GM12865 (cell line): ENCODE data around the gene PAX8.
"Not testable (repeated sequence)": the region's sequence is repeated elsewhere in the genome, so short reads cannot be mapped to it uniquely, and the experiment has no call there.

Experiments used
- DNase-seq: peaks from one replicate; pipeline ENCODE4 v3.0.0; 2010; ENCODE audit warnings: low read depth
- H3K4me3 ChIP-seq: 2 replicates; pipeline ENCODE4 v1.5.1; 2011; ENCODE audit warnings: mild to moderate bottlenecking, low read depth, low read length, control low read depth
- TF ChIP-seq, protein P1 (sequence below): IDR thresholded peaks from 2 replicates; pipeline ENCODE4 v1.5.1; 2011; ENCODE audit warnings: low read length, control low read depth, low read depth, inconsistent platforms; ENCODE audit not compliant: insufficient read depth; ENCODE audit errors: missing control alignments

The PAX8 gene

GRCh38 chr2:113278742-113279139 lies at the start of gene PAX8:
Gene PAX8, minus strand, starts transcription at chr2:113278921. Its CDS starts 527 bp downstream, at chr2:113278394.
- DNase-seq = no peak
- H3K4me3 ChIP-seq = no peak within 1 kb of the TSS
- TF ChIP-seq, protein P1, sequence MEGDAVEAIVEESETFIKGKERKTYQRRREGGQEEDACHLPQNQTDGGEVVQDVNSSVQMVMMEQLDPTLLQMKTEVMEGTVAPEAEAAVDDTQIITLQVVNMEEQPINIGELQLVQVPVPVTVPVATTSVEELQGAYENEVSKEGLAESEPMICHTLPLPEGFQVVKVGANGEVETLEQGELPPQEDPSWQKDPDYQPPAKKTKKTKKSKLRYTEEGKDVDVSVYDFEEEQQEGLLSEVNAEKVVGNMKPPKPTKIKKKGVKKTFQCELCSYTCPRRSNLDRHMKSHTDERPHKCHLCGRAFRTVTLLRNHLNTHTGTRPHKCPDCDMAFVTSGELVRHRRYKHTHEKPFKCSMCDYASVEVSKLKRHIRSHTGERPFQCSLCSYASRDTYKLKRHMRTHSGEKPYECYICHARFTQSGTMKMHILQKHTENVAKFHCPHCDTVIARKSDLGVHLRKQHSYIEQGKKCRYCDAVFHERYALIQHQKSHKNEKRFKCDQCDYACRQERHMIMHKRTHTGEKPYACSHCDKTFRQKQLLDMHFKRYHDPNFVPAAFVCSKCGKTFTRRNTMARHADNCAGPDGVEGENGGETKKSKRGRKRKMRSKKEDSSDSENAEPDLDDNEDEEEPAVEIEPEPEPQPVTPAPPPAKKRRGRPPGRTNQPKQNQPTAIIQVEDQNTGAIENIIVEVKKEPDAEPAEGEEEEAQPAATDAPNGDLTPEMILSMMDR = no peak

DNA sequence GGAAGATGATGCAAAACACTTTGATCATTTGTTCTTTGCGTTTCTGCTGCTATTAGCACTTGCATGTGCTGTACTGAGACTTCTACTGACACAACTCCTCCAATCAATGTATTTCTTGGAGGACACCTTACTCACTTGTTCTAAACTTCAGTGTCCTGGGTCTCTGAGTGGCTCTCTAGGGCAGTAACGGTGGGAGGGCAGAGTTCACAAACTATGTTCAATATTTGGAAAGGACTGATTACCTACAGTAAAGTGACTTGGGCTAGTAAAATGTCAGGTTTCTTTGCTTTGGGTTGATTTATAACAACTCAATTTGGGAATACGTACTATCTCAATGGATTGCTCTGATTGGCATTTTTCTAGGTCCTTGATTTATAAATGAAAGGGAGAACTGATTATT lies 49.3 kb upstream of the PAX8 start:
- TF ChIP-seq, protein P1 = no peak
- H3K4me3 ChIP-seq = no peak overlapping the region
- no peak for DNase-seq

DNA sequence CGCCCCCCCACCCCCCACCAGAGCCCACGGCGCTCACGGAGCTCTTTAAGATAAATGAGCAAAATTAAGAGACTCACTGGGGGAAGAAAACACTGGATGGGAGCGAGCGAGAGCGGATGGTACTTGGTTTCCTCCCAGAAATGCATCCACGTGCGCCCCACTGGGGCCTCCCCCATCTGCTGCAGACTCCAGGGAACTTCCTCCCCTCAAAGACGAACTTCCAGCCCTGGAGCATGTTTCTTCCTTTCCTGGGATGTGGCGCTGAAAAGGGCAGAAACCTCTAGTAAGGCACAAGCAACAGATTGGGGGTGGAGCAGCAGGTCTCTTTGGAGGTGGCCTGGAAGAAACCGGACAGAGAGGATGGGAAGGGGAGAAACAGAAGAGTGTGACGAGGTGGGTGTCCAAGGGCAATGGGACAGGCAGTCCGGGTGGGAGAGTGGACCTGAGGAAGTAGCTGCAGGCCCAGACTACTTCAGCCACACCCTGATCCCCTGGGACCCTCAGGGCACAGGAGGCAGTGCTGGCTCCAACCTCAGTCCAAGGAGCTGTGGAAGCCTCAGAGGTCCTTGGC lies 46.5 kb upstream of the PAX8 start:
- H3K4me3 ChIP-seq, DNase-seq: not testable (repeated sequence)

DNA sequence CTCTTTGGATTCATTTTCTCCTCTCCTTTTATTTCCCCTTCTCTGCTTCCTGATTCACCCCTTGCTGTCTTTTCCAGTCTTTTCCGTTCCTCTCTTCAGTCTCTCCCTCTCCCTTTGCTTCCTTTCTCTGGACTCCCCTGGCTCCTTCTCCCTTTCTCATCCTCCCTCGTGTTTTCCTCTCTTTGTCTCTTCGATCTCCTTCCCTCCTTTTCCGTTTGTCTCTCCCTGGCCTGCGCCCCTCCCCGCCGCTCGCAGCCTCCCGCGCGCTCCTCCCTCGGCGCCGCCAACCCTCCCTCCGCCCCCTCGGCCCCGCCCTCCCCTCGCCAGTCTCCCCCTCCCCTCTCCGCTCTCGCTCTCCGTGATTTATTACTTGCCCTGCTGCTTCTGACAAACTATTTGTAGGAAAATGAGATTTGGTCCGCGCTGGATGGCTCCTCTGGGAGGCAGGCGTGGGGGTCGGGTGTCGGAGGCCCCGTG lies 46.0 kb upstream of the PAX8 start:
- TF ChIP-seq, protein P1 = no peak
- H3K4me3 ChIP-seq = no peak overlapping the region
- DNase-seq = no peak

GRCh38 chr2:113323129-113323528 lies 44.4 kb upstream of the PAX8 start:
- H3K4me3 ChIP-seq, DNase-seq: not testable (repeated sequence)

DNA sequence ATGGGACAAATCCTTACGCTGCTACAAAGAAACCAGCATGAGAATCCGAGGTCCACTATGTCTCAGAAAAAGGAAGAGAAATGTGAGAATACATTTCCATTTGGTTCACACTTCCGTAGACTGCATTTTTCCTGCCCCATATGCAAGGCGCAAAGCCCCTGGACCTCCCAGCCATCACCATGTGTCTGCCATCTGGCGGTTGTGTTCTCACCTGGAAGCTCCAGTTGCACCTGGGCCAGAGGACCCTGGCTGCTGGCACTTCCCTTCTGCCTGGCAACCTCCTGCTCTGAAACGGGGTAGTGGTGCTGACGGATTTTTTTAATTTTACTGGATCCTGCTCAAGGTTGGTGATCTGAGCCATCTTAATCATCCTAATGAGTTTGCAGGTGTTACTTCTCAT lies 41.4 kb upstream of the PAX8 start:
- H3K4me3 ChIP-seq = not testable (repeated sequence)

GRCh38 chr2:113318941-113319340 lies 40.2 kb upstream of the PAX8 start:
- H3K4me3 ChIP-seq, DNase-seq: not testable (repeated sequence)

More for the DNA sequence above, 41.4 kb upstream of the PAX8 start:
- DNase-seq = not testable (repeated sequence)

DNA sequence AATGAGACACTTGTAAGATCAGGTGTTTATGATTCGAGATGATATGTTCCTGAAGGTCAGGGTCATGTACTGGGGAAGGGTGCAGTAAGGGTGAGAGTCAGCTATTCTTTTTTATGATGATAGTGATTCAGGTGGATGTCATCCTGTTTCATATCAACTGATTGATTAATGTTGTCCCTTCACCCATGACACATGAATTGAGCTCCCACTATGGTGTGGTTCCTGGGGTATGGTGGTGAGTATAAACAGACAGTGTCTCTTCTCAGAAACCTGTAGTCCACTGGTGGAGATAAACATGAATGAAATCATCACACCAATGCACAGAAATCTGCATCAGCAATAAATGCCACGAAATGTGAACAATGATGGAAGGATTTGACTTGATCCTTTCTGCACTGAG lies 37.4 kb upstream of the PAX8 start:
- H3K4me3 ChIP-seq = no peak overlapping the region
- TF ChIP-seq, protein P1 = no peak
- no peak for DNase-seq

DNA sequence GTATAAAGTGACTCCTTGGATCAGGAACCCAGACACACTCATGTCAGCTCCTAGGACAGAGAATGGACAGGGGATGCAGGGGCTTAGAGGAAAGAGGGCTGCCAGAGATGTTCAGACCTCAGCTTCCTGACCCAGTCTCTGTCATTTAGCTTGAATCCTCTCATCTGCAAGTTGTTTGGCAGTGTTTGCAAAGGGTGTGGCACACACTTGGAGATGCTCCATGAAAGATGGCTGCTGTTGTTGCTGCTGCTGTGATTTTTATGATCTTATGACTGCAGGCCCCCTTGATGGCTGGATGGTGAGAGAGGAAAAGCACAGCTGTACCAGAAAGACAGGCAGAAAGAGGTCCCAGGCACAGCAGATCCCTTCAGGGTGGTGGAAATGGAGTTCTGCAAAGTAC lies 35.9 kb upstream of the PAX8 start:
- not testable (repeated sequence) for H3K4me3 ChIP-seq, DNase-seq

GRCh38 chr2:113314176-113314575 lies 35.5 kb upstream of the PAX8 start:
- not testable (repeated sequence) for DNase-seq, H3K4me3 ChIP-seq

- not testable (repeated sequence) for H3K4me3 ChIP-seq, DNase-seq
These were observed 33.1 kb upstream of the PAX8 start for GRCh38 chr2:113311781-113312180.

DNA sequence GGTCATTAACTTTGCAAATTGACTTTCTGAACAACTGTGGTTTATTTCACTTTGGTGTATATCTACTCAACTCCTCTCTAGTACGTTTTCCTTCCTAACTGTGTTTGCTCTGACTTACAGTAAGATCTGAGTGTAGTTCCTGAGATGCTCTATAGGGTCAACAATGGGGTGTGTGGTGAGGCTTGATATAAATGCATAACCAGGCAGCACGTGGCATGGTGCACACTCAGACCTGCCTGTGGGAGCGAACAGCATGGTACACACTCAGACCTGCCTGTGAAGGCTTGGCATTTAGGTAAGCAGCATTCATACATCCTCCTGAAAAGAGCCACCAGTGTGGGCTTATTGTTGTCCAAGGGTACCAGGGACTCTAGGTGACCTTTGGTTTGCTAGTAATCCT lies 32.5 kb upstream of the PAX8 start:
- not testable (repeated sequence) for DNase-seq, H3K4me3 ChIP-seq
